ENCODE results near the gene EIF3K.
"Not testable (repeated sequence)": the region's sequence is repeated elsewhere in the genome, so short reads cannot be mapped to it uniquely, and the experiment has no call there.

Gene EIF3K

GRCh38 chr19:38618590-38619360, at the start of gene EIF3K:
TSS of gene EIF3K (plus strand) at chr19:38619188. CDS start at chr19:38619269, 81 bp downstream.
- DNase-seq: peak; percentile 94

- DNase-seq: no peak
Measured at GRCh38 chr19:38569368-38569983, 49.5 kb upstream of the EIF3K start.

- no peak for DNase-seq
Measured at GRCh38 chr19:38571682-38572081, 47.3 kb upstream of the EIF3K start.

- DNase-seq: no peak
Measured at GRCh38 chr19:38577826-38578225, 41.2 kb upstream of the EIF3K start.

- not testable (repeated sequence) for DNase-seq
Measured at GRCh38 chr19:38579304-38579703, 39.7 kb upstream of the EIF3K start.

GRCh38 chr19:38580080-38580479, 38.9 kb upstream of the EIF3K start:
- no peak for DNase-seq

GRCh38 chr19:38583219-38583984, 35.6 kb upstream of the EIF3K start:
- no peak for DNase-seq

GRCh38 chr19:38583985-38584305, 35.0 kb upstream of the EIF3K start:
- DNase-seq: no peak

- DNase-seq: no peak
Measured at GRCh38 chr19:38587562-38587961, 31.4 kb upstream of the EIF3K start.

- no peak for DNase-seq
Measured at GRCh38 chr19:38588041-38588440, 30.9 kb upstream of the EIF3K start.

GRCh38 chr19:38592940-38593339, 26.0 kb upstream of the EIF3K start:
- no peak for DNase-seq

GRCh38 chr19:38596057-38596981, 22.7 kb upstream of the EIF3K start:
- DNase-seq: peak; percentile 19

GRCh38 chr19:38597075-38597474, 21.9 kb upstream of the EIF3K start:
- DNase-seq: no peak

- no peak for DNase-seq
Measured at GRCh38 chr19:38599722-38600121, 19.3 kb upstream of the EIF3K start.

GRCh38 chr19:38602856-38603255, 16.1 kb upstream of the EIF3K start:
- not testable (repeated sequence) for DNase-seq

GRCh38 chr19:38606131-38606530, 12.9 kb upstream of the EIF3K start:
- DNase-seq: no peak

GRCh38 chr19:38614289-38614688, 4.7 kb upstream of the EIF3K start:
- DNase-seq: no peak

GRCh38 chr19:38615007-38615581, 3.9 kb upstream of the EIF3K start:
- no peak for DNase-seq

GRCh38 chr19:38616265-38616664, 2.7 kb upstream of the EIF3K start:
- no peak for DNase-seq

GRCh38 chr19:38617283-38617763, 1.7 kb upstream of the EIF3K start:
- no peak for DNase-seq

- DNase-seq: no peak
Measured at GRCh38 chr19:38617764-38618589, 1.0 kb upstream of the EIF3K start, which contains the start of gene MAP4K1. TSS of gene MAP4K1 (minus strand) at chr19:38617953. CDS start at chr19:38617895, 58 bp downstream.

Measured in NCI-H2029 treated with DMSO at 0.1 percent for 48 hours (cell line).